DND-41 (cell line): ENCODE results near the gene NDUFAB1.

ENCODE experiments used
- ATAC-seq: fragments of 200-7000 bp; cut with Tn5 transposase; 3 replicates; pipeline ENCODE4 v1.9.1; 2021; ENCODE audit warnings: low read depth; ENCODE audit not compliant: insufficient read depth
- DNase-seq: peaks from one replicate; pipeline ENCODE4 v3.0.0-alpha.2; 2020
- H2AFZ ChIP-seq: 2 replicates; pipeline ENCODE4 v1.6.0; 2012; ENCODE audit warnings: low read depth, low read length
- H3K27ac ChIP-seq: 2 replicates; pipeline ENCODE4 v1.5.1; 2012; ENCODE audit warnings: low read length, inconsistent platforms
- H3K27me3 ChIP-seq: fragments of 200-600 bp; sonication (generic); 2 replicates; pipeline ENCODE4 v1.6.0; 2012; ENCODE audit warnings: low read length, mild to moderate bottlenecking, inconsistent platforms; ENCODE audit not compliant: insufficient read depth, poor library complexity
- H3K36me3 ChIP-seq: 2 replicates; pipeline ENCODE4 v1.5.1; 2012; ENCODE audit warnings: low read length, inconsistent platforms; ENCODE audit not compliant: insufficient read depth
- H3K4me1 ChIP-seq: 2 replicates; pipeline ENCODE4 v1.5.1; 2012; ENCODE audit warnings: mild to moderate bottlenecking, low read length; ENCODE audit not compliant: insufficient read depth
- H3K4me2 ChIP-seq: 2 replicates; pipeline ENCODE4 v1.6.0; 2012; ENCODE audit warnings: mild to moderate bottlenecking, moderate library complexity, low read length, inconsistent platforms; ENCODE audit not compliant: insufficient read depth
- H3K4me3 ChIP-seq, 2 experiments: fragments of 200-600 bp in 1 of 2; shearing (Covaris generic) in 1 of 2; 2 replicates each; pipeline ENCODE4 v1.5.1; 2012 to 2016; ENCODE audit warnings: inconsistent platforms in 2 of 2, low read length in 2 of 2, mild to moderate bottlenecking in 2 of 2, low read depth in 1 of 2, moderate library complexity in 1 of 2
- H3K79me2 ChIP-seq: 2 replicates; pipeline ENCODE4 v1.6.0; 2012; ENCODE audit warnings: low read length, inconsistent platforms; ENCODE audit not compliant: insufficient read depth
- H3K9ac ChIP-seq: 2 replicates; pipeline ENCODE4 v1.6.0; 2012; ENCODE audit warnings: low read depth, mild to moderate bottlenecking, inconsistent platforms, low read length, moderate library complexity
- H3K9me3 ChIP-seq: 2 replicates; pipeline ENCODE4 v1.5.1; 2012; ENCODE audit warnings: low read length, moderate library complexity, mild to moderate bottlenecking, inconsistent platforms; ENCODE audit not compliant: insufficient read depth, severe bottlenecking
- H4K20me1 ChIP-seq: 2 replicates; pipeline ENCODE4 v1.6.0; 2012; ENCODE audit warnings: low read length; ENCODE audit not compliant: insufficient read depth
- EZH2 ChIP-seq: IDR thresholded peaks from 3 replicates; pipeline ENCODE4 v1.6.1; 2012; ENCODE audit warnings: borderline replicate concordance, low read depth, mild to moderate bottlenecking, moderate library complexity, low read length, inconsistent platforms; ENCODE audit not compliant: severe bottlenecking
- TF ChIP-seq, protein P1 (sequence below): IDR thresholded peaks from 2 replicates; pipeline ENCODE4 v1.5.1; 2012; ENCODE audit warnings: borderline replicate concordance, low read length, moderate library complexity, mild to moderate bottlenecking; ENCODE audit not compliant: poor library complexity, severe bottlenecking; ENCODE audit errors: extremely low read depth

NDUFAB1 gene

DNA sequence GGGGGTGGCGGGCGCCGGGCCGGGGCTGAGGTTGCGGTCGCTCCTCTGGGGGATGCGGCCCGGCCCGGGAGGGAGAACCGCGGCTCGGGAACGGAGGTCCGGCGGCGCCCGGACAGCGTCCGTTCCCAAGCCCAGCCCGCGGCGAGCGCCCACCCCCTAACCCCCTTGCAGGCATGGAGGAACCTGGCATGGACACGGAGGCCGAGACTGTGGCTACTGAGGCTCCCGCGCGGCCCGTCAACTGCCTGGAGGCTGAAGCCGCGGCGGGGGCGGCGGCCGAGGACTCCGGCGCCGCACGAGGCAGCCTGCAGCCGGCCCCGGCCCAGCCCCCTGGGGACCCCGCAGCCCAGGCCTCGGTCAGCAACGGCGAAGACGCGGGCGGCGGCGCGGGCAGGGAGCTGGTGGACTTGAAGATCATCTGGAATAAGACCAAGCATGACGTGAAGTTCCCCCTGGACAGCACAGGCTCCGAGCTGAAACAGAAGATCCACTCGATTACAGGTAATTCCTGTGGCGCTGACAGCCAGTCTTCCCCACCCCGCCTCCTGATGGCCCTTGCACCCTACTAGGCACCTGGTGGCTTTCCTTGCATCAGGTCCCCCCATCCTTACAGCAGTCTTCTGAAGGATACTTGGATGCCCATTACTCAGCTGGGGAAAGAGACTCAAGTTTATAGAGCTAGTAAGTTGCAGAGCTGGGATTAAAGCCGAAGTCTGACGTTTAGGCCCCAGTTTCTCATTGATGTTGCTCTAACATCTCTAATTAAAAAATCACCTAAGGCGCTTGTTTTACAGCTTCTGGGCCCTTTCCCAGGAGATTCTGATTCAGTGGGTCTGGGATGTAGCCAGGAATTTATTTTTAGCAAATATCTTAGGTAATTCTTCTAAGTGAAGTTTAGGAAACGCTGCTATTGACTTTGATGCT lies 38.1 kb downstream of the NDUFAB1 start:
- peak overlapping the region; percentile 81 for H3K27ac ChIP-seq
- no peak for DNase-seq
- no peak for TF ChIP-seq EZH2
- TF ChIP-seq, protein P1, sequence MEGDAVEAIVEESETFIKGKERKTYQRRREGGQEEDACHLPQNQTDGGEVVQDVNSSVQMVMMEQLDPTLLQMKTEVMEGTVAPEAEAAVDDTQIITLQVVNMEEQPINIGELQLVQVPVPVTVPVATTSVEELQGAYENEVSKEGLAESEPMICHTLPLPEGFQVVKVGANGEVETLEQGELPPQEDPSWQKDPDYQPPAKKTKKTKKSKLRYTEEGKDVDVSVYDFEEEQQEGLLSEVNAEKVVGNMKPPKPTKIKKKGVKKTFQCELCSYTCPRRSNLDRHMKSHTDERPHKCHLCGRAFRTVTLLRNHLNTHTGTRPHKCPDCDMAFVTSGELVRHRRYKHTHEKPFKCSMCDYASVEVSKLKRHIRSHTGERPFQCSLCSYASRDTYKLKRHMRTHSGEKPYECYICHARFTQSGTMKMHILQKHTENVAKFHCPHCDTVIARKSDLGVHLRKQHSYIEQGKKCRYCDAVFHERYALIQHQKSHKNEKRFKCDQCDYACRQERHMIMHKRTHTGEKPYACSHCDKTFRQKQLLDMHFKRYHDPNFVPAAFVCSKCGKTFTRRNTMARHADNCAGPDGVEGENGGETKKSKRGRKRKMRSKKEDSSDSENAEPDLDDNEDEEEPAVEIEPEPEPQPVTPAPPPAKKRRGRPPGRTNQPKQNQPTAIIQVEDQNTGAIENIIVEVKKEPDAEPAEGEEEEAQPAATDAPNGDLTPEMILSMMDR = no peak
- peak; percentile 9; the same call in 2 of the 3 replicates for ATAC-seq
- peak overlapping the region; percentile 86 for H2AFZ ChIP-seq
- H3K27me3 ChIP-seq = no peaks in the 10 kb centered on the region
- H3K36me3 ChIP-seq = peaks cover 41% of the 10 kb centered on the region
- H3K4me3 ChIP-seq = peak overlapping the region; percentile 31 to 93
- peak overlapping the region; percentile 96 for H3K9ac ChIP-seq
- H4K20me1 ChIP-seq = peaks cover 2% of the 10 kb centered on the region; the same call in 1 of the 2 replicates
- peak overlapping the region; percentile 94 for H3K4me2 ChIP-seq
- no peaks in the 10 kb centered on the region for H3K9me3 ChIP-seq
- peaks cover 62% of the 10 kb centered on the region for H3K79me2 ChIP-seq
- H3K4me1 ChIP-seq = peaks cover 39% of the 10 kb centered on the region

DNA sequence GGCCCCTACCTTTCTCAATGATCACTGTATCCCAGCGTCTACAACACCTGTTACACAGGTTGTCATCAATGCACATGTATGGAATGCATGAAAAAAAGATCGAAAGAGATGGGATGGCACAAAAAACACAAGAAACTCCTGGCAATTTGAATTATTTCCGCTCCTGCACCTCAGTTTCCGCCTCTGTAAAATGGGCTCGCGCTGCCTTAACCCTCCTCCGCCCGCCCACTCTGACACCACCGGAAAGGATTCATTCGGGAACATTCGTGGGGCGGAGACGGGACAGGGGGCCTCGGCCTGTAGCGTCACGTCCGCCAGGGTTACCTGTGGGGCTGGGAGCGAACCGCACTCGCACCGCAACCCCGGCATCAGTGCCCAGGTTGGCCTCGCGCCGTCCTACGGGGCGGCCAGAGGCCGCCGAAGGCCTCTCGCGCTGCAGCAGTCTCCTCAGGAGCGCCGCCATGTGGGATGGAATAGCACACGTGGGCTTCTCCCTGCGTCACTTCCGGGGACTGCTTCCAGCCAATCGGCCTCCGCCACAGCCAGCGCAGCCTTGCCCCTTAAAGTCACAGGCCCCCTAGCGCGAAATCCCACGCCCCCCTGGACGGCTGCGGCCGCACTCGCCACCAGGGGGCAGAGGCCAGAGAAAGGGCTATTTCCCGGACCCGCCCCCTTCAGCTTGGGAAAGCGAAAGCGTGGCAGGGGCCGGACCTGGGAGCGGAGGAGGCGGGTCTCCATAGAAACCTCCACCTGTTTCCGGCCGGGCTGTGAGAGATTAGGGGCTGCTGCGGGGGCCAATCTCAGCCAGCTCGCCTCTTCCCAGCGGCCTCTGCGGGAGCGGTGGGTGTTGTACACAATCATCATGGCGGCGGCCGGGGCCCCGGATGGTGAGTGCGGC lies 39.0 kb downstream of the NDUFAB1 start, which contains the start of the genes EARS2 and UBFD1:
TSS of gene EARS2 (minus strand) at position 470 of the 898 bp plus-strand sequence. CDS start at position 463, 7 bp downstream.
TSS of gene UBFD1 (plus strand) at position 847 of the 898 bp plus-strand sequence. CDS start at position 863, 16 bp downstream.
- H3K27me3 ChIP-seq = no peaks in the 10 kb centered on the region
- peak within 1 kb of the TSS; percentile 31 to 93 for H3K4me3 ChIP-seq
- peak within 1 kb of the TSS; percentile 81 for H3K27ac ChIP-seq
- peak within 1 kb of the TSS; percentile 94 for H3K4me2 ChIP-seq
- ATAC-seq (peak; percentile 92), DNase-seq (peak; percentile 99)
- H3K79me2 ChIP-seq = peaks cover 62% of the 10 kb centered on the region
- H4K20me1 ChIP-seq = peaks cover 2% of the 10 kb centered on the region; the same call in 1 of the 2 replicates
- peaks cover 39% of the 10 kb centered on the region for H3K36me3 ChIP-seq
- peaks cover 39% of the 10 kb centered on the region for H3K4me1 ChIP-seq
- no peaks in the 10 kb centered on the region for H3K9me3 ChIP-seq
- peak within 1 kb of the TSS; percentile 87 for H2AFZ ChIP-seq
- TF ChIP-seq, protein P1 = peak; percentile 96
- TF ChIP-seq EZH2 = no peak
- H3K9ac ChIP-seq = peak within 1 kb of the TSS; percentile 96

DNA sequence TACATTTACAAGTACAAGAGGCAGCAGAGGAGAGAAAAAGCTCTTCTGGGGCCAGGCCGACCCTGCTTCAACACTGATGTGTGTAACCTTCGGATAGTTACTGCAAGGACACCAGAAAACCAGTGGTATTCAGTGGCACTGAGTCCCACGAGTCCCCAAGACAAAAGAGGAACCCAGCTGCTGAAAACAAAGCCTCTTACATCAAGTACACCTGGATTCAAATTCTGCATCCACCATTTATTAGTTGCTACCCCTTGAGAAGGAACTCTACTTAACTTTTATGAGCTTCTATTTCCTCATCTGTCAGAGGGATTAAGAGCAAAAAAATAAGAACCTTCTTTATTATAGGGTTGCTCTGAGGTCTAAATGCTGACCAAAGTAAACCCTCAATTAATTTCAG lies 41.6 kb downstream of the NDUFAB1 start:
- TF ChIP-seq, protein P1 = no peak
- no peak for TF ChIP-seq EZH2
- peaks cover 31% of the 10 kb centered on the region for H3K4me1 ChIP-seq
- no peak overlapping the region for H3K27ac ChIP-seq
- no peak overlapping the region for H3K4me2 ChIP-seq
- no peak for ATAC-seq
- peaks cover 44% of the 10 kb centered on the region for H3K79me2 ChIP-seq
- no peak overlapping the region for H2AFZ ChIP-seq
- H3K9ac ChIP-seq = no peak overlapping the region
- DNase-seq = no peak
- H3K27me3 ChIP-seq = no peaks in the 10 kb centered on the region
- H4K20me1 ChIP-seq = peaks cover 2% of the 10 kb centered on the region; the same call in 1 of the 2 replicates
- peaks cover 33% of the 10 kb centered on the region for H3K36me3 ChIP-seq
- H3K4me3 ChIP-seq = no peak overlapping the region
- no peaks in the 10 kb centered on the region for H3K9me3 ChIP-seq
